Dedifferentiated amniotic fluid mesenchymal stem cell (primary cell): ENCODE results near the gene TGFB1I1.
A peak's percentile ranks its signal among the peaks of the same experiment; 100 is the strongest.

ENCODE experiments used
- DNase-seq: peaks from one replicate; pipeline ENCODE4 v3.0.0-alpha.2; 2016; ENCODE audit errors: extremely low spot score

Gene TGFB1I1

GRCh38 chr16:31452631-31453106 lies 19.3 kb upstream of the TGFB1I1 start:
- peak; percentile 92 for DNase-seq

GRCh38 chr16:31453255-31454204 lies 18.4 kb upstream of the TGFB1I1 start:
- peak; percentile 33 for DNase-seq

GRCh38 chr16:31455601-31456314 lies 16.2 kb upstream of the TGFB1I1 start:
- no peak for DNase-seq

- no peak for DNase-seq
Measured at GRCh38 chr16:31456988-31457360, 15.0 kb upstream of the TGFB1I1 start.

GRCh38 chr16:31458073-31458843 lies 13.7 kb upstream of the TGFB1I1 start:
- no peak for DNase-seq

GRCh38 chr16:31458844-31459686 lies 12.9 kb upstream of the TGFB1I1 start, which contains the start of gene ARMC5:
TSS of gene ARMC5 (plus strand) at chr16:31459501. CDS start at chr16:31459525, 24 bp downstream.
- DNase-seq: peak; percentile 98

- DNase-seq: peak; percentile 99
Measured at GRCh38 chr16:31459687-31460581, 12.0 kb upstream of the TGFB1I1 start.

- DNase-seq: peak; percentile 74
Measured at GRCh38 chr16:31460582-31461002, 11.4 kb upstream of the TGFB1I1 start.

GRCh38 chr16:31461201-31461920 lies 10.6 kb upstream of the TGFB1I1 start:
- no peak for DNase-seq

GRCh38 chr16:31461921-31462804 lies 9.8 kb upstream of the TGFB1I1 start:
- DNase-seq: no peak

GRCh38 chr16:31464348-31464769 lies 7.6 kb upstream of the TGFB1I1 start:
- no peak for DNase-seq

GRCh38 chr16:31464781-31465260 lies 7.1 kb upstream of the TGFB1I1 start:
- no peak for DNase-seq

GRCh38 chr16:31465788-31466370 lies 6.1 kb upstream of the TGFB1I1 start:
- DNase-seq: no peak

GRCh38 chr16:31466381-31466841 lies 5.5 kb upstream of the TGFB1I1 start:
- no peak for DNase-seq

- DNase-seq: no peak
Measured at GRCh38 chr16:31467151-31467773, 4.7 kb upstream of the TGFB1I1 start.

GRCh38 chr16:31467858-31468257 lies 4.1 kb upstream of the TGFB1I1 start:
- no peak for DNase-seq

- no peak for DNase-seq
Measured at GRCh38 chr16:31470615-31471014, 1.3 kb upstream of the TGFB1I1 start.
